Gastroesophageal sphincter (tissue), 4 donors: ENCODE measurements around the gene GPC3. TPM values are rescaled to one million over a fixed set of nuclear protein-coding genes. Genes with fewer than 3 reads are reported as not detected.

Experiments
- ATAC-seq: fragments of 150-250 bp; one replicate; pipeline ENCODE4 v1.9.1; 2016; ENCODE audit warnings: mild to moderate bottlenecking, moderate library complexity
- H3K27ac ChIP-seq, 4 donors: fragments of 200-600 bp; sonication (generic) in 3 of 4; 1 replicate in 3 of 4; 2 replicates in 1 of 4; pipeline ENCODE4 v1.5.1; 2016 to 2019
- H3K27me3 ChIP-seq: fragments of 200-600 bp; sonication (generic); one replicate; pipeline ENCODE4 v1.5.1; 2019
- H3K36me3 ChIP-seq, 2 donors: fragments of 200-600 bp; sonication (generic); one replicate each; pipeline ENCODE4 v1.5.1; 2019; ENCODE audit warnings: control low read depth in 1 of 2
- H3K4me1 ChIP-seq, 3 donors: fragments of 200-600 bp; sonication (generic); 1 replicate in 2 of 3; 2 replicates in 1 of 3; pipeline ENCODE4 v1.5.1; 2016 to 2019; ENCODE audit warnings: control low read depth in 2 of 3
- H3K4me3 ChIP-seq, 2 donors: fragments of 200-600 bp; sonication (generic); one replicate each; pipeline ENCODE4 v1.5.1; 2019; ENCODE audit warnings: mild to moderate bottlenecking in 1 of 2, moderate library complexity in 1 of 2
- H3K9me3 ChIP-seq, 3 donors: fragments of 200-600 bp; sonication (generic); one replicate each; pipeline ENCODE4 v1.5.1; 2017 to 2019; ENCODE audit warnings: control low read depth in 2 of 3
- EP300 ChIP-seq: sonication (generic); formaldehyde crosslinking; IDR thresholded peaks from one replicate; pipeline ENCODE4 v1.6.1; 2017; ENCODE audit warnings: antibody characterized with exemption, mild to moderate bottlenecking
- POLR2A ChIP-seq, 2 donors: fragments of 450-650 bp; IDR thresholded peaks; one replicate each; pipeline ENCODE4 v1.6.1; 2017; ENCODE audit warnings: antibody characterized with exemption in 2 of 2, mild to moderate bottlenecking in 2 of 2, moderate library complexity in 1 of 2
- POLR2AphosphoS5 ChIP-seq: sonication (generic); formaldehyde crosslinking; IDR thresholded peaks from one replicate; pipeline ENCODE4 v1.6.1; 2017; ENCODE audit warnings: antibody characterized with exemption
- WGBS, 2 donors: methylation state at CpG; one replicate each; pipeline ENCODE4 v1.1.5; 2018; ENCODE audit warnings: low coverage in 1 of 2; 5-methylcytosine and 5-hydroxymethylcytosine counted together
- total RNA-seq, 4 donors: library from RNA; depleted of rRNA; stranded (reverse); fragments of >200 nt; gene quantifications; one replicate each; pipeline ENCODE4 v1.1.0, GENCODE V29; 2016
- TF ChIP-seq, protein P1 (sequence below), 4 experiments: fragments of 200-600 bp in 2 of 4; fragments of 450-650 bp in 2 of 4; sonication (generic) in 1 of 4; IDR thresholded peaks; one replicate each; pipeline ENCODE4 v1.5.1; 2017 to 2019; ENCODE audit warnings: antibody characterized with exemption in 4 of 4, mild to moderate bottlenecking in 2 of 4, moderate library complexity in 2 of 4

The GPC3 gene
- total RNA-seq, 4 donors from 2014 or later: 5.8 to 19.7 (median 14.9) TPM

DNA sequence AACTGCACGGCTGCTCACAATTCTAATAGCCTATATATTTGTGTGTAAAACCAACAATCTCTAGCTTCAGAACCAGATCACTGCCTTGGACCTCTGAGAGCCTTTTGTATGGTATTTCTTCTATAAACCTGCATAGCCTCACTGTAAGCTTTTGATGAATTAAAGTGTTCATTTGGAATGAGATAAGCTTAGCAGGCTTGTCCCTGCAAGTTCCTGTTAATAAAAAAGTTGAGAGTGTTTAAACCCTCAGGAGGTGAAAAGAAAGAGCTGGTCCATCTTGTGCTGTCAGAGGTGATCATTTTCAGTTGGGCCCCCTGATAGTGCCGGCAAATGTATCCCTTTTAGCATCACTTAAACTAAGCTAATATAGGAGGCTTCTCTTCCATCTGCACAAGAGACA is 191.8 kb downstream of the GPC3 start:
- H3K27ac ChIP-seq: no peak overlapping the region
- 20% methylated on average over 1 of the region's 2 CpGs; no CpG with 5 or more reads in 1 of the 2 donors for WGBS, 2 donors
- ATAC-seq: no peak
- H3K27me3 ChIP-seq: no peaks in the 10 kb centered on the region
- H3K4me3 ChIP-seq: no peak overlapping the region
- H3K4me1 ChIP-seq: no peaks in the 10 kb centered on the region
- no peaks in the 10 kb centered on the region for H3K9me3 ChIP-seq
- H3K36me3 ChIP-seq: no peaks in the 10 kb centered on the region
- TF ChIP-seq EP300: no peak
- TF ChIP-seq POLR2A (IDR thresholded peaks at IDR 0.05): no peak
- no peak for TF ChIP-seq POLR2AphosphoS5
- TF ChIP-seq, protein P1, sequence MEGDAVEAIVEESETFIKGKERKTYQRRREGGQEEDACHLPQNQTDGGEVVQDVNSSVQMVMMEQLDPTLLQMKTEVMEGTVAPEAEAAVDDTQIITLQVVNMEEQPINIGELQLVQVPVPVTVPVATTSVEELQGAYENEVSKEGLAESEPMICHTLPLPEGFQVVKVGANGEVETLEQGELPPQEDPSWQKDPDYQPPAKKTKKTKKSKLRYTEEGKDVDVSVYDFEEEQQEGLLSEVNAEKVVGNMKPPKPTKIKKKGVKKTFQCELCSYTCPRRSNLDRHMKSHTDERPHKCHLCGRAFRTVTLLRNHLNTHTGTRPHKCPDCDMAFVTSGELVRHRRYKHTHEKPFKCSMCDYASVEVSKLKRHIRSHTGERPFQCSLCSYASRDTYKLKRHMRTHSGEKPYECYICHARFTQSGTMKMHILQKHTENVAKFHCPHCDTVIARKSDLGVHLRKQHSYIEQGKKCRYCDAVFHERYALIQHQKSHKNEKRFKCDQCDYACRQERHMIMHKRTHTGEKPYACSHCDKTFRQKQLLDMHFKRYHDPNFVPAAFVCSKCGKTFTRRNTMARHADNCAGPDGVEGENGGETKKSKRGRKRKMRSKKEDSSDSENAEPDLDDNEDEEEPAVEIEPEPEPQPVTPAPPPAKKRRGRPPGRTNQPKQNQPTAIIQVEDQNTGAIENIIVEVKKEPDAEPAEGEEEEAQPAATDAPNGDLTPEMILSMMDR (IDR thresholded peaks at IDR 0.05): no peak

DNA sequence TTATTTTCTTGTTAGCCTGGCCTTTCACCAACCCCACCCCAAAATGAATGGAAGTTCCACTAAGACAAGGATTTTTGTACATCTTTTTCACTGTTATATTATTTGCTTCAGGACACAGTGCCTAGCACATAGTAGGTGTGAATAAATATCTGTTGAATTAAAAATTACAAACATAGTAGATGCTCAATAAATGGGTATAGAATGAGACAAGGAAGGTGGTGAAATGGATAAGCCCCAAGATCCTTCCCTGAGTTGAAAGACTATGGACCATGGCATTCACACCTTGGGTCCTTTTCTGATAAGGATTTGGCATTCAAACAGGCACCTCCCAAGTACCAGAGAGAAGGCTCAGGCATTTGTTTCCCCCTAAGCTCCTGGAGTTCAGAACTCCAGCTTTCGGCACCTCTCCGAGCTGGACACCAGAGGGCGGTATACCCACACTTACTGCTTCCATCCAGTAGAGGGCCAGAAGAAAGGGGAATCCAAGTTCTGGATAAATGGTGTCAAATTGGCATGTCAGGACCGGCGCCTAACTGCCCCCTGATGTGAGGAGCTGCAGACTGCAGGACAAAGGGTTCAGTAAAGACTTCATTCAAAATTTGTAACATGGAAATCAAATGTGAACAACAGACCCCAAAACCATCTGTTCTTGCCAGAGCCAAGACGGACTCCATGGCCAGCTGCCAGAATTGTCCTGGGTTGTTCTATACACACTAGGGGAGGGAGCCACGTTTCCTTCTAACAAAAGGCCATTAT is 193.0 kb downstream of the GPC3 start:
- H3K4me1 ChIP-seq: no peaks in the 10 kb centered on the region
- peak overlapping the region in 1 of 2 donors; percentile 28 for H3K4me3 ChIP-seq
- H3K27me3 ChIP-seq: no peaks in the 10 kb centered on the region
- ATAC-seq: peak; percentile 73
- TF ChIP-seq, protein P1 (IDR thresholded peaks at IDR 0.05): peak; percentile 74 to 93 (median 83)
- no peak for TF ChIP-seq POLR2AphosphoS5
- 0 to 3% methylated on average over 2 to 6 of the region's 7 CpGs for WGBS, 2 donors
- no peaks in the 10 kb centered on the region for H3K9me3 ChIP-seq
- no peaks in the 10 kb centered on the region for H3K36me3 ChIP-seq
- no peak overlapping the region for H3K27ac ChIP-seq

DNA sequence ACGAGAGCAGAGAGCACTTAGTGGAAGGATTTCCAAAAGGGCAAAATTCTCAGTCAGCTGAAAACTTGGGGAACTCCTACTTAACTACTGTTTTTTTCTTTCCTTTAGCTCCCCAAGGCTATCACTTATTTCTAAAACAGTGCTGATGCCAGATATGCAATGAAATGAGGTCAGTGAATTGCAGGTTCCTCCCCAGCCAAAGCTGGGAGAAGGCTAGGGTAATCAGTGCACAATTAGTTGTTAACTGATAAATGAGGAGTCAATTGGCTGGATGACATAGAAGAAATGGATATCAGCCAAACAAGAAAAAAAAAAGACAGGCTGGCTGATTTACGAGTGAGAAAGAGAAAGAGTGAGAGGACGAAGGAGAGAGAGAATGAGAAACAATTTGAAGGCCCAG is 195.6 kb downstream of the GPC3 start:
- Histone ChIP-seq H3K9me3 (no peaks in the 10 kb centered on the region), H3K27ac (no peak overlapping the region), H3K36me3 (no peaks in the 10 kb centered on the region), H3K4me1 (no peaks in the 10 kb centered on the region), H3K27me3 (no peaks in the 10 kb centered on the region), H3K4me3 (no peak overlapping the region)
- ATAC-seq: no peak
- no peak for TF ChIP-seq EP300
- TF ChIP-seq, protein P1 (IDR thresholded peaks at IDR 0.05): no peak
- no peak for TF ChIP-seq POLR2AphosphoS5
- no peak for TF ChIP-seq POLR2A (IDR thresholded peaks at IDR 0.05)
- 19 to 34% methylated on average over 3 of the region's 3 CpGs for WGBS, 2 donors

DNA sequence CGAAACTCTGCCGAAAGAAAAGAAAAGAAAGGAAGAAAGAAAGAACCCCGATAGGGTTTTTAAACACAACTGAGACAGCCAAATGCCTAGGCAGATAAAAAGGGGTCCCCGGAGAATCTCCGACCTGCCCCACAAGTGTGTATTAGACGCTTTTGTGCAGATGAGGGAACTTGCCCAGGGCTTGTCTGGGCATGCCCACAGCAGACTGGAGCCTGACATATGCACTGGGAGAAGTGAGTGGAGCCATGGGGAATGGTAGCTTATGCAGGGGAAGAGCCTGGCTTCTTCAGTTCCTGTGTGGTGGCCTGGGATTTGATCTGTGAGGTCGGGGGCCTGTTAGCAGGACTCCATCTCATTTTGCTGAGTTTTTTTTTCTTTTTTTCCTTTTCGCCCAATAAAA is 199.0 kb downstream of the GPC3 start:
- H3K27me3 ChIP-seq: no peaks in the 10 kb centered on the region
- TF ChIP-seq POLR2A (IDR thresholded peaks at IDR 0.05) (no peak), EP300 (no peak), POLR2AphosphoS5 (no peak)
- TF ChIP-seq, protein P1 (IDR thresholded peaks at IDR 0.05): no peak
- no peaks in the 10 kb centered on the region for H3K36me3 ChIP-seq
- 89 to 92% methylated on average over 6 to 8 of the region's 8 CpGs for WGBS, 2 donors
- no peak overlapping the region for H3K27ac ChIP-seq
- no peak overlapping the region for H3K4me3 ChIP-seq
- H3K9me3 ChIP-seq: no peaks in the 10 kb centered on the region
- ATAC-seq: no peak
- H3K4me1 ChIP-seq: no peaks in the 10 kb centered on the region

DNA sequence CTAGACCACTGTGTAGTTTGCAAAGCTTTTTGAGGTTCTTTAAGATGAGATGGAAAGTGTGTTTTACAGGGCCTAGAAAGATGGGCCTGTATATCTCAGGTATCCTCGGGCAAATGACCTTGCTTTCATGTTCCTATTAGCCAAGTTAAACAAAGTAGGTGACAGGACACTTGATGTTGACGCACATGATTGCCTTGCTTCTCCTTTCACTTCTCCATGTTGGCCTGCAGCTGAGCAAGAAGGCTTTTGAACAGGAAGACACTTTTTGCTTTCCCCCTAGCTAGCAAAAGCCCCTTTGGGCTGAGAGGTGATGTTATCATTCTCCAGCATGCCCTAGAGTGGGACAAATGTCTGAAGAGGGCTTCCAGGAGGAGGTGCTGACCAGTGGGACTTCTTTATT is 202.1 kb downstream of the GPC3 start:
- no peaks in the 10 kb centered on the region for H3K36me3 ChIP-seq
- WGBS, 2 donors: 71% methylated on average over 1 of the region's 2 CpGs; no CpG with 5 or more reads in 1 of the 2 donors
- no peaks in the 10 kb centered on the region for H3K9me3 ChIP-seq
- ATAC-seq: no peak
- H3K27ac ChIP-seq: no peak overlapping the region
- TF ChIP-seq EP300: no peak
- no peak for TF ChIP-seq POLR2A (IDR thresholded peaks at IDR 0.05)
- TF ChIP-seq POLR2AphosphoS5: no peak
- TF ChIP-seq, protein P1 (IDR thresholded peaks at IDR 0.05): no peak
- H3K4me1 ChIP-seq: no peaks in the 10 kb centered on the region
- no peaks in the 10 kb centered on the region for H3K27me3 ChIP-seq
- no peak overlapping the region for H3K4me3 ChIP-seq
